Measurements from ENCODE around the gene ENDOV. TPM values are rescaled to one million over a fixed set of nuclear protein-coding genes. Genes with fewer than 3 reads are reported as not detected.

The ENDOV gene
- total RNA-seq, 3 donors from 2014 or later, result 24.1 to 29.7 (median 24.9) TPM

GRCh38 chr17:80388175-80388574 lies 26.8 kb upstream of the ENDOV start:
- no peaks in the 10 kb centered on the region for H3K4me1 ChIP-seq (ENCODE audit: low read depth)
- TF ChIP-seq CTCF (IDR thresholded peaks at IDR 0.05), result no peak
- ATAC-seq (no peak), DNase-seq (no peak)
- H3K36me3 ChIP-seq (ENCODE audit: low read depth), result peaks cover 20% of the 10 kb centered on the region
- H3K4me3 ChIP-seq, result no peak overlapping the region
- intact Hi-C loops (cut with DNase I, micrococcal nuclease), result no loop called here
- no peaks in the 10 kb centered on the region for H3K9me3 ChIP-seq

GRCh38 chr17:80388601-80389000 lies 26.4 kb upstream of the ENDOV start:
- Histone ChIP-seq H3K9me3 (no peaks in the 10 kb centered on the region), H3K4me1 (ENCODE audit: low read depth) (no peaks in the 10 kb centered on the region), H3K4me3 (no peak overlapping the region), H3K36me3 (ENCODE audit: low read depth) (peaks cover 20% of the 10 kb centered on the region)
- TF ChIP-seq CTCF (IDR thresholded peaks at IDR 0.05), result no peak
- no peak for DNase-seq
- no peak for ATAC-seq
- intact Hi-C loops (cut with DNase I, micrococcal nuclease), result no loop called here

- no peak for TF ChIP-seq CTCF (IDR thresholded peaks at IDR 0.05)
- no peak for ATAC-seq
Measured at GRCh38 chr17:80389011-80389995, 25.7 kb upstream of the ENDOV start.

GRCh38 chr17:80393241-80393890 lies 21.6 kb upstream of the ENDOV start:
- TF ChIP-seq CTCF (IDR thresholded peaks at IDR 0.05), result no peak
- ATAC-seq (no peak), DNase-seq (no peak)
- Histone ChIP-seq H3K4me1 (ENCODE audit: low read depth) (no peaks in the 10 kb centered on the region), H3K9me3 (no peaks in the 10 kb centered on the region), H3K4me3 (no peak overlapping the region), H3K36me3 (ENCODE audit: low read depth) (peaks cover 15% of the 10 kb centered on the region)
- intact Hi-C loops (cut with DNase I, micrococcal nuclease), result no loop called here

More at GRCh38 chr17:80389011-80389995, 25.7 kb upstream of the ENDOV start:
- H3K36me3 ChIP-seq (ENCODE audit: low read depth), result peaks cover 20% of the 10 kb centered on the region
- no peaks in the 10 kb centered on the region for H3K4me1 ChIP-seq (ENCODE audit: low read depth)
- H3K9me3 ChIP-seq, result no peaks in the 10 kb centered on the region
- DNase-seq, result no peak
- no peak overlapping the region for H3K4me3 ChIP-seq
- intact Hi-C loops (cut with DNase I, micrococcal nuclease), result no loop called here

- H3K36me3 ChIP-seq (ENCODE audit: low read depth), result peaks cover 12% of the 10 kb centered on the region
- TF ChIP-seq CTCF (IDR thresholded peaks at IDR 0.05), result no peak
- intact Hi-C loops (cut with DNase I, micrococcal nuclease), result no loop called here
Measured at GRCh38 chr17:80393961-80394360, 21.0 kb upstream of the ENDOV start.

More at GRCh38 chr17:80393961-80394360, 21.0 kb upstream of the ENDOV start:
- ATAC-seq (no peak), DNase-seq (no peak)
- Histone ChIP-seq H3K4me1 (ENCODE audit: low read depth) (no peaks in the 10 kb centered on the region), H3K4me3 (no peak overlapping the region), H3K9me3 (no peaks in the 10 kb centered on the region)
